GM18907 (cell line): Measurements from ENCODE around the gene STXBP2.

ENCODE experiments used
- ATAC-seq: cut with Tn5 transposase; IDR thresholded peaks from one replicate; pipeline ENCODE4 v1.9.1; 2021; ENCODE audit warnings: mild to moderate bottlenecking, moderate library complexity; ENCODE audit not compliant: unreplicated experiment

STXBP2 gene

GRCh38 chr19:7636691-7637373 is at the start of gene STXBP2:
STXBP2 (plus strand) TSS chr19:7637110; CDS start chr19:7637150, 40 bp downstream.
- peak; percentile 67 for ATAC-seq

DNA sequence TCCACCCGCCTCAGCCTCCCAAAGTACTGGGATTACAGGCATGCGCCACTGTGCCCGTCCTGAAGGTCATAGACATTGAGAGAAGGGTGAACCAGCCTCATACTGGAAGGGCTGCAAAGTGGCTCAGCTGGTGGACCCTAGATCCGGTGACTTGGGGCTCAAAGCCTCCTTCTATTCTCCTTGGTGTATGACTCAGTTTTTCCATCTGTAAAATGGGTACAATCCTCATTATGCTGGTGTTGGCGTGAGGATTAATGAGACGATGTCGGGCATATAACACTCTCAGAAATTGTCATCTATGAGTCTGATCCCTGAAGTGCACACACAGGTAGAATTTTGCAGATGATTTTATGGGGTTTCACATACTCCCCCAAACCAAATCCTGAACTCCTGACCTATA is 47.1 kb upstream of the STXBP2 start:
- ATAC-seq, result no peak

DNA sequence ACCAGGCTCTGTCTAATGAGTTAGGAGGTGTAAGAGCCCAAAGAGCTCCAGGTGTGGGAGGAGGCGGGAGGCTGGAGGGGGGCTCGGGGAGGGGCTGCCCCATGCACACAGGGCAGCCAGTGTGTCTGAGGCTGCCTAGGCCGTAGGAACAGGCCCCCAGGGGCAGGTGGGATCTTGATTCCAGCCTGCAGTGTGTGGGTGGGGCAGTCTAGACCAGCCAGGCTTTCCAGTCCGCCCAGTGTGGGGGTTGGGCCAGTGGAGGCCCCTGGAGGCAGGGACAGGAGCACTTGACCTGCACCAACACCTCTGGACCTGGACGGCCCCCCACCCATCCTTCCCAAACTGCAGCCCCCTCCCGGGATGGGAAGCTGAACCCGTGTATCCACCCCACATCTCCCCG is 46.7 kb upstream of the STXBP2 start:
- no peak for ATAC-seq

GRCh38 chr19:7595466-7596133 is 41.3 kb upstream of the STXBP2 start, which contains the start of gene CAMSAP3:
CAMSAP3 (plus strand) TSS chr19:7595863; CDS start chr19:7596003, 140 bp downstream.
- ATAC-seq, result peak; percentile 61

DNA sequence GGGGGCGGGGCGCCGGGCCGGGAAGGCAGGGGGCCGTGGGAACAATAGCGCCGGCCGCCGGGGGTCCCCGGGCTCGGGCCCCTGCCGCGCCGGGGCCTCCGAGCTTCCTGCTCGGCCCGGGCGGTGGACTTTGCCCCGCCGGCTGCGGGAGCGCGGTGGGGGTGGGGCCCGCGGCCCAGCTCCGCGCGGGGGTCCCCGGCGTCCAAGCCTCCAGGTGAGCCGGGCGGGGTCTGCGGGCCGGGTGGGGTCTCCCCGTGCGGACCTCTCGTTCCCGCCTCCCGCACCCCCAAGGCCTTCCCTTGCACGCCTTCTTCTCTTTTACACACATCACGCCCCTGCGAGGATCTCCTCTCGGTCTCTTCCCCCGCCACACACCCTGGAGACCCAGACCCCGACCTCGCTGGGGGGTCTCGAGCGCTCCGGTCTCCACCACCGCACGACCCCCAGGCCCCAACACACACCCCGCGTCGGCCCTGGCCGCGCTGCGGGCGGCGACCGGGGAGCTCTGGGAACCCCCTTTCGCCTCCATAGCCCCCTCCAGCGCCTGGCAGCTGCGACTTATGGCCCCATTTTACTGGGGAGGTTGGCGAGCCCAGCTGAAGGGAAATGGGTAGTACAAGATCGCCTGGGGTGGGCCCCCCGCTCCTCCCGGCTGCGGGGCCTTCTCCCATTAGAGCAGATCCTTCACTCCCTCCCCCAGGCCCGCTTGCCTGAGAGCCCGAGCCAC is 40.5 kb upstream of the STXBP2 start:
- ATAC-seq, result peak; percentile 13

GRCh38 chr19:7597689-7598088 is 39.2 kb upstream of the STXBP2 start:
- no peak for ATAC-seq

GRCh38 chr19:7598180-7598579 is 38.7 kb upstream of the STXBP2 start:
- ATAC-seq, result no peak

DNA sequence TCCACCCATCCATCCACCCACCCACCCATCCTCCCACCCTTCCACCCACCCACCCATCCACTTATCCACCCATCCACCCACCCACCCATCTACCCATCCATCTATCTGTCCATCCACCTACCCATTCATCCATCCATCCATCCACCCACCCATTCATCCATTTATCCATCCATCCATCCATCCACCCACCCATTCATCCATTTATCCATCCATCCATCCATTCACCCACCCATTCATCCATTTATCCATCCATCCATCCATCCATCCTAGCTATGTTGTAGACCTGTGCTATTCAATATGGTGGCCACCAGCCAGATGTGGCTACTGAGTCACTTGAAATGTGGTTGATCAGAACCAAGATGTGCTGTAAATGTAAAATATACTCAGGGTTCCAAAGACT is 36.2 kb upstream of the STXBP2 start:
- ATAC-seq, result no peak

DNA sequence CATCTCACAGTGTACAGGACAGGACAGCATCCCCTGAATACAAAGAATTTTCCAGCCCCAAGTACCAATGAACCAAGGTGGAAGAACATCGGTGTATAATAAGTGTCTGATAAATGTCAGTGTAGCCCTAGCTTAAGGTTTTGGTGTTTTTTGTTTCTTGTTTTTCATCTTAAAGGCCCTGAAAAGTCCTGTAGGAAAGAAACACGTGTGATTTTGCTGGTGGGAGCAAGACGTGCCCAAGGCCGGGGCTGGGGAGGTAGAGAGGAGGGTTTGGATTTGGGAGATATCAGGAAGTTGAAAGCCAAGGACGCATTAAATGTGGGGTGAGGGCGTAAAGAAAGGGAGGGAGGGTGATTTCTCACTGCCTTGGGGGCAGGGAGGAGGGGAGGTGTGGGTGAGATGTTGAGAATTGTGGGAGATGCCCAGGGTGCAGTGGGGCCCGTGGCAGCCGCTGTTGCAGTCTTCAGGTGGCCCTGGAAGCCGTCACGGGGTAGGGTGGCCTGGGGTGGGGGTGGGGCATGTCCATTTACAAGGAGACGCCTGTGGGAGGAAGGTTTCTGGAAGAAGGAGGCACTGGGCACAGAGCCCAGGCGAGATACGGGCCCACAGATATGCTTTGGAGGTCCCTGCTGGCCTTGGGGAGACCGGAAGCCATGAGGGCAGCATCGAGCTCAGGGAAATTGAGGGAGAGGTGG is 34.5 kb upstream of the STXBP2 start:
- ATAC-seq, result no peak

- no peak for ATAC-seq
Measured at GRCh38 chr19:7602935-7603497, 33.9 kb upstream of the STXBP2 start.

DNA sequence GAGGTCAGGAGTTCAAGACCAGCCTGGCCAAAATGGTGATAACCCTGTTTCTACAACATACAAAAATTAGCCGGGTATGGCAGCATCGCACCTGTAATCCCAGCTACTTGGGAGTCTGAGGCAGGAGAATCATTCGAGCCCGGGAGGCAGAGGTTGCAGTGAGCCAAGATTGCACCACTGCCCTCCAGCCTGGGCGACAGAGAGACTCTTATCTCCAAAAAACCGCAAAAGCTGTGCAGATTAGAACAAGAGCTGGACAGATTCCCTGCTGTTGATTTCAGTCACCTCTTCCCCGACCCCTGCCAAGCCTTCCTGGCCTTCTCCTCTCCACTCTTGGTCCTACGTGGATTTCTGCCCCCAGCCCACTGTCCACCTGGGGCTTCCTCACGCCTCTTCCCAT is 33.0 kb upstream of the STXBP2 start:
- ATAC-seq, result no peak

GRCh38 chr19:7605490-7606222 is 31.3 kb upstream of the STXBP2 start:
- ATAC-seq, result no peak

- no peak for ATAC-seq
Measured at GRCh38 chr19:7606289-7606688, 30.6 kb upstream of the STXBP2 start.

DNA sequence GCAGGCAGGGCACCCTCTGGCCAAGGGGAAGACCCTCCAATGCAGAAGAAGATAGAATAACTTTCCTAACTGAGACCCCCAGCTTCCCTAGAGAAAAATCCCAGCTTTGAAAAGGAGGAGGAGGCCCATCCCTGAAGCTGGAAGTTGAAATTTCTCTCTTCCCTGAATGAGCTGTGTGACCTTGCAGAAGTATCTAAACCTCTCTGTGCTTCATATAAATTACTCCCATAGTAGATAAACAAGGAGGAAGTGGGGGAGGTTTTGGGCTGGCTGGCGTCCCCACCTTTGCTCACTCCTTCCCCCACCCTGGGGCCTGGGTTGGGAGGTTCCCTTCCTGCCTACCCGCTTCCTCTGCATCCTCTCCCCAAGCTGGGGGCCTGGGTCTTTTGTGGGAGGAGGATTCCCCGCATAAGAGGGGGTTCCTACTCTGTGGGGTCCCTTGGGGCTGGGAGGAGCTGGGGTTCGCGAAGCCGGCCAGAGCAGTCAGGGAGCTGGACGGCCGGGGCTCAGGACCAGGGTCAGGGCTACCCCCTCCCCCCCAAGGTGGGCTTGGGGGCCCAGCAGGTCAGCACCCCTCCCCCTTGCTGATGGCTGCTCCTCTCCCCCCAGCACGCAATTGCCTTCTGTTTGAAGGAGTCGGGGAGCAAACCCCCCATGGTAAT is 29.6 kb upstream of the STXBP2 start:
- ATAC-seq, result no peak

DNA sequence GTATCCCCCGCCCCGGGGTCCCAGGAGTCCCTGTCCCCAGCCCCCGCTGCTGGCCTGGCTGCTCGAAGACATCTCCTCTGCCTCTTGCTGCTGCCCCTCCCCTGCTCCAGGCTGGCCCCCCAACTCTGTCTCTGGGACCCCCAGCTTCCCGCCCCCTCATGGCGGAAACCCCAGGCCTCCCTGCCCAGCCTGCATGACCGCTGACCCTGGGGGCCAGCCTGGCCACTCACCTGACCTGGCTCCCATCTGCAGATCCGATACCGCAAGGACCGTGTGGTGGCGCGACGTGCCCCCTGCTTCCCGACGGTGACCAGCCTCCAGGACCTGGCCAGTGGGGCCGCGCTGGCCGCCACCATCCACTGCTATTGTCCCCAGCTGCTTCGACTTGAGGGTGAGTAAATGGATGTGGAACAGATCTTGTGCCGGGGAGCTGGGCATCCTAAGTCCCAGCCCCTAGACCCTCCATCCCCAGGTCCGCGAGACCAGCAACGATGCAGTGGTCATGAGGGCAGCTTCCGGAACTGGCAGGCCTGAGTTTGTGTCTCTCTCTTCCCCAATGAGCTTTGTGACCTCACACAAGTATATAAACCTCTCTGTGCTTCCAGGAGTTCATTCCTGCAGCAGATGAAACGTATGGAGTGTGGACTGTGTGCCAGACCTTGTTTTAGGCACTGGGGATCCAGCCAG is 28.9 kb upstream of the STXBP2 start:
- no peak for ATAC-seq

- no peak for ATAC-seq
Measured at GRCh38 chr19:7610491-7611240, 26.2 kb upstream of the STXBP2 start.

DNA sequence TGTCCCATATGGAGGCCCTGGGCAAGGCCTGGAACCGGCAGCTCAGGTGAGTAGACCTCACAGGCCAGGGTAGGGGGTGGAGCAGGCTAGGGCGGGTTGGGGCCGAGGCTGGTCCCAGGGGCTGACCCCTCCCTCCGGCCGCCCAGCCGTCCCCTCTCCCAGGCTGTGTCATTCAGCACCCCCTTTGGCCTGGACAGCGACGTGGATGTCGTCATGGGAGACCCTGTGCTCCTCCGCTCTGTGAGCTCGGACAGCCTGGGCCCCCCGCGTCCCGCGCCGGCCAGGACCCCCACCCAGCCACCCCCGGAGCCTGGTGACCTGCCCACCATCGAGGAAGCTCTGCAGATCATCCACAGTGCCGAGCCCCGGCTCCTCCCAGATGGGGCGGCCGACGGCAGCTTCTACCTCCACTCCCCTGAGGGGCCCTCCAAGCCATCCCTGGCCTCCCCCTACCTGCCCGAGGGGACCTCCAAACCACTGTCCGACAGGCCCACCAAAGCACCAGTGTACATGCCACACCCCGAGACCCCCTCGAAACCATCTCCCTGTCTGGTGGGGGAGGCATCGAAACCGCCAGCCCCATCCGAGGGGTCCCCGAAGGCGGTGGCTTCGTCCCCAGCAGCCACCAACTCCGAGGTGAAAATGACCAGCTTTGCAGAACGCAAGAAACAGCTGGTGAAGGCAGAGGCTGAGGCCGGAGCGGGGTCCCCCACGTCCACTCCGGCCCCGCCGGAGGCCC is 25.2 kb upstream of the STXBP2 start:
- no peak for ATAC-seq
